Duodenal mucosa (tissue), 2 donors: Measurements from ENCODE around the gene GATA5.

Experiments
- H3K27ac ChIP-seq: one replicate; pipeline ENCODE4 v1.7.0; 2013; ENCODE audit warnings: low read depth, low read length
- H3K27me3 ChIP-seq, 2 donors: one replicate each; pipeline ENCODE4 v1.7.0; 2013; ENCODE audit warnings: low read length in 2 of 2, control low read depth in 1 of 2; ENCODE audit not compliant: insufficient read depth in 2 of 2, control insufficient read depth in 1 of 2
- H3K36me3 ChIP-seq, 2 donors: one replicate each; pipeline ENCODE4 v1.7.0; 2013; ENCODE audit warnings: low read length in 2 of 2, control low read depth in 1 of 2; ENCODE audit not compliant: insufficient read depth in 2 of 2, control insufficient read depth in 1 of 2
- H3K4me1 ChIP-seq, 2 donors: one replicate each; pipeline ENCODE4 v1.7.0; 2013; ENCODE audit warnings: low read length in 2 of 2, control low read depth in 1 of 2; ENCODE audit not compliant: insufficient read depth in 2 of 2, control insufficient read depth in 1 of 2
- H3K4me3 ChIP-seq, 2 donors: one replicate each; pipeline ENCODE4 v1.7.0; 2013; ENCODE audit warnings: low read length in 2 of 2, low read depth in 1 of 2
- H3K9ac ChIP-seq, 2 donors: one replicate each; pipeline ENCODE4 v1.7.0; 2013; ENCODE audit warnings: low read length in 2 of 2, low read depth in 1 of 2
- H3K9me3 ChIP-seq, 2 donors: one replicate each; pipeline ENCODE4 v1.7.0; 2013; ENCODE audit warnings: low read length in 2 of 2, control low read depth in 1 of 2; ENCODE audit not compliant: control insufficient read depth in 1 of 2

GATA5 gene

DNA sequence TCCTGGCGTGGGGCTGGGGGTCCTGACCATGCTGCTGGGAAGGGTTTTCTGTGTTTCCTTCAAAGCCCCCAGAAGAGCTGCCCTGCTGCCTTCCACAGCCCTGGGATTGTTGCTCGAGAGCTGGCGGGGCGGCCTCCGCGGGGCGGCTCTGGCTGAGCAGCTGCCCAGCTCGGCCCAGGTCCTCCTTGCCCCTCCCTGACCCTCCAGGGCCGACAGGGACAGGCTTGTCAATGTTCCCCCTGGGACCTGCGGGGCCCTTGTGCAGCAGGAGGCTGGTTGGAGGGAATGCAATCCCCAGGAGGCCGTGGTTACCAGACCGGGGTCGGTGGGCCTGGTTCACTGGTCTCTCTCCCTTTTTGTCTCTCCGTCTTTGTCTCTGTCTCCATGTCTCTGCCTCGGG lies 19.9 kb downstream of the GATA5 start:
- H3K4me1 ChIP-seq, result peaks cover 14 to 15% of the 10 kb centered on the region in 2 donors
- no peaks in the 10 kb centered on the region for H3K27me3 ChIP-seq
- H3K4me3 ChIP-seq, result no peak overlapping the region
- no peaks in the 10 kb centered on the region for H3K36me3 ChIP-seq
- no peak overlapping the region for H3K27ac ChIP-seq
- no peak overlapping the region for H3K9ac ChIP-seq
- no peaks in the 10 kb centered on the region for H3K9me3 ChIP-seq

GRCh38 chr20:62454904-62455636 lies 20.7 kb downstream of the GATA5 start:
- Histone ChIP-seq H3K9ac (no peak overlapping the region), H3K4me3 (no peak overlapping the region), H3K9me3 (no peaks in the 10 kb centered on the region), H3K36me3 (no peaks in the 10 kb centered on the region), H3K27me3 (no peaks in the 10 kb centered on the region), H3K4me1 (peaks cover 18% of the 10 kb centered on the region in 2 donors), H3K27ac (no peak overlapping the region)

DNA sequence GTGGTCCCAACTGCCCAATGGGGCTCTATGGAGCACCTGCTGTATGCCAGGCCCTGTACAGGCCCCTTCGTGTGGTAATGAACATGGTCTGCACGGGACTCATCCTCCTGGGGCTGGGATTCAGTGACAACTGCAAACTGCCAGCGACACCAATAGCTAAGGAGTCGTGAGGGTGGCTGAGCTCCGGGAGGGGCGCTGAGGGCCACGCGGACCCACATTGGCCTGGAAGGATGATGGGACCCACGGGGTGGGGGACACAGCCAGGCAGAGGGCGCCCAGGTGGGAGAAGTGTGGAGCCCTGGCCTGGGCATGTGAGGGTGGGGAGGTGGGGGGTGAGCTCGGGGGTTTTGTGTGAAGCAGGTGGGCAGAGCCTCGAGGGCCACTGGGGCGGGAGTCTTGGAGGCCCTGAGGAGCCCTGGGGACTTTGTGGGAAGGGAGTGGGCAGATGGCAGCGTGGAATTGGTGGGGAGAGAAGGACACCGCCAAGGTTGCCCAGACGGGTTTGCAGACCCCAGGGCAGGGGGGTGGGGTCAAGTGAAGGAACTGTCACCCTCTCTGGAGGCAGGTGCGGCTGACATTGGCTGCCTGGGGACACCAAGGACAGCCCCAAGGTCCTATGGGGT lies 22.5 kb downstream of the GATA5 start:
- Histone ChIP-seq H3K4me1 (peaks cover 18 to 23% of the 10 kb centered on the region in 2 donors), H3K27ac (no peak overlapping the region), H3K27me3 (no peaks in the 10 kb centered on the region)

DNA sequence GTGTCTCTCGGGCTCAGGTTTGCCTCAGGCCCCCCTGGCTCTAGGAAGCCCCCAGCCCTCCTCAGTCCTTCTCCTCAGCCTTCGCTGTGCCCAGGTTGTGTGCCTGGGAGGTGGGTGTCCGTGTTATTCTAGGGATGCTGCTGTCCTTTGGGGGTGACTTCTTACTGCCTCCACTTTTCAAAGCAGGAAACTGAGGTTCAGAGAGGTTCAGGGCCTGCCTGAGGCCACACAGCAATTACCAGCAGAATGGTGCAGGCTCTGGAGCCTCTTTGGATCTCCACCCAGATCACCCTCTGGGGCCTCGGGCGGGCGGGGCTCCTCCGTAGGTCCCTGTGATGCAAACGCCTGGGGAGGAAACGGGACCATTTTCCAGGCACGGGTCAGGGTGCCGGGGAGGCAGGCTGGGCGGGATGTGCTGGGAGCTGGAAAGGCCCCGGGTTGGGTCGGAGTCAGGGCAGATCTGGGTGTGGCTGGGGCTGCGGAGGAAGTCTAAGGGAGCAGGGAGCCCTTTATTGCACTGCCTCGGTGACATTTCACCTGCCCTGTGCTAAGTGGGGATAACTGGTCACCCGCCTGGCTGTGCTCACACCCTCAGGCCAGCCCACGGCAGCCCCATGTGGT lies 23.2 kb downstream of the GATA5 start:
- H3K27ac ChIP-seq, result no peak overlapping the region

More for the DNA sequence above, 22.5 kb downstream of the GATA5 start:
- no peaks in the 10 kb centered on the region for H3K36me3 ChIP-seq
- no peak overlapping the region for H3K4me3 ChIP-seq
- no peaks in the 10 kb centered on the region for H3K9me3 ChIP-seq
- no peak overlapping the region for H3K9ac ChIP-seq

DNA sequence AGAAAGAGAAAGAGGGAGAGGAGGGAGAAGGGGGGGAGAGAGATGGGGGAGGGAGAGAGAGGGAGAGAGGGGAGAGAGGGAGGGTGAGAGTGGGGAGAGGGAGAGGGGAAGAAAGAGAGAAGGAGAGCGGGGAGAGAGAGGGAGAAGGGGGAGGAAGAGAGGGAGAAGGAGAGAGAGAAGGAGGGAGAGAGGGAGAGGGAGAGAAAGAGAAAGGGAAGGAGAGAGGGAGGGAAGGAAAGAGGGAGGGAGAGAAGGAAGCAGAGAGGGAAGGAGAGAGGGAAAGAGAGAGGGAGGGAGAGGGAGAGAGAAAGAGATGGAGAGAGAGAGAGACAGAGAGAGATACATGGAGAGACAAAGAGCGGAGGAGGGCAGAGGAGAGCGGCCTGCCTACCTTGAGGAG lies 23.8 kb downstream of the GATA5 start:
- no peak overlapping the region for H3K9ac ChIP-seq
- H3K4me3 ChIP-seq, result no peak overlapping the region
- H3K27me3 ChIP-seq, result no peaks in the 10 kb centered on the region
- H3K27ac ChIP-seq, result no peak overlapping the region
- no peaks in the 10 kb centered on the region for H3K36me3 ChIP-seq
- no peaks in the 10 kb centered on the region for H3K9me3 ChIP-seq
- H3K4me1 ChIP-seq, result peaks cover 18 to 23% of the 10 kb centered on the region in 2 donors

More for the DNA sequence above, 23.2 kb downstream of the GATA5 start:
- Histone ChIP-seq H3K4me3 (no peak overlapping the region), H3K4me1 (peaks cover 18 to 23% of the 10 kb centered on the region in 2 donors), H3K9ac (no peak overlapping the region), H3K27me3 (no peaks in the 10 kb centered on the region), H3K36me3 (no peaks in the 10 kb centered on the region), H3K9me3 (no peaks in the 10 kb centered on the region)

DNA sequence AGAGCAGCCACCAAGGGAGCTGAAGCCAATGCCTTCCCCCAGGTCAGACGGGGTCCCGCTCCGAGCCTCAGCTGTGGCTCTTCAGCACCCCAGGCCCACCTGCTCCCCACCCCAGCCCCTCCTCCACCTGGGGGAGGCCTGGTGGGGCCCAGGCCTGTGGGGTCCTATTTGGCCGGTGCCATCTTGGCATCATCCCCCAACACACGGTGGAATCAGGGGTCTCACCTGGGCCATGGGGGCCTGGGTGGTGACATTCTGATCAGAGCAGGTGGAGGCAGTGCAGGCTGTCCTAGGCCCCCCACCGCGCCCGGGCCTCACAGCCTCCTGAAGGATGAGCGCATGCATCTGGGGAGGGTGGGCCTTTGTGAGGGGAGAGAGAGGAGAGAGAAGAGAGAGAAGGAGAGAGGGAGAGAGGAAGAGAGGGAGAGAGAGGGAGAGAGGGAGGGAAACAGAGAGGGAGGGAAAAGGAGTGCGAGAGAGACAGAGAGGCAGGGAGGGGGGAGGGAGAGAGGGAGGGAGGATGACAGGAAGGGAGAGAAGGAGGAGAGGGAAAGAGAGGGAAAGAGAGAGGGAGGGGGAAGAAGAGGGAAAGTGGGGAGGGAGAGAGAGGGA lies 24.5 kb downstream of the GATA5 start:
- Histone ChIP-seq H3K4me3 (no peak overlapping the region), H3K9me3 (no peaks in the 10 kb centered on the region), H3K9ac (no peak overlapping the region), H3K27ac (no peak overlapping the region), H3K36me3 (no peaks in the 10 kb centered on the region), H3K27me3 (no peaks in the 10 kb centered on the region), H3K4me1 (peaks cover 18 to 23% of the 10 kb centered on the region in 2 donors)

DNA sequence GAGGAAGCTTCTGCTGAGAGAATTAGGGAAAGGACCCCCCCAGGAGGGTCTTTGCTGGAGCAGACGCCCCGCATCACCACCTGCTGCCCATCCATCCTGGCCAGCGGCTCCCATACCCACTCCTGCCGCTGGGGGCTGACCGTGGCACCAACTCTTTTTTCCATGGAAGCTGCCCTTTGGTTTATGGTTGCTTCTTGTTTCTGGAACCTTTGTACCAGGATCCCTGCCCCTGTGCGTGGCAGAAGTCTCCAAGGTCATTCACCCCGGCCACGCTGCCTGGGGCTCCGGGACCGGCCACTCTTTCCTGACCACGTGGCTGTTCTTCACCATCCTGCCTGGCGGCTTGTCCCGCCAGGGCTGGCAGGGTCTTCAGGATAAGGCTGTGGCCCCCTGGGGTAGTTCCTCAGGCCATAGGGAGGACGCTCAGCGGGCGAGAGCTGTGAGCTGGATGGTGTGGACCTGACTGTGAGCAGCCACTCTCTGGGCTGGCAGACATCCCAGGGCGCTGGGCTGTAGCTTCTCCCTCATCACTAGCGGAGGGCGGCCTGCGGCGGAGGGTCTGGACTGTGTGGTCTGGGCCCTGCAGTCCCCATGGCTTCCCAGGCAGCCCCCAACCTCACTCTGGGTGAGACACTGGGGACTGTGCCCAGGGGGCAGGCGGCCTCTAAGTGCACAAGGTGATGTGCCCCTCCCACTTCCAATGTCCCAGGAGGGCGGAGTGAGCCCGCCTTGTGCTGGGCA lies 25.7 kb downstream of the GATA5 start:
- no peak overlapping the region for H3K27ac ChIP-seq
- no peaks in the 10 kb centered on the region for H3K36me3 ChIP-seq
- no peaks in the 10 kb centered on the region for H3K9me3 ChIP-seq
- H3K4me1 ChIP-seq, result peaks cover 18 to 23% of the 10 kb centered on the region in 2 donors
- H3K4me3 ChIP-seq, result no peak overlapping the region
- H3K27me3 ChIP-seq, result no peaks in the 10 kb centered on the region
- no peak overlapping the region for H3K9ac ChIP-seq

GRCh38 chr20:62448788-62449187 lies 27.0 kb downstream of the GATA5 start:
- no peaks in the 10 kb centered on the region for H3K27me3 ChIP-seq
- H3K4me1 ChIP-seq, result peaks cover 18 to 23% of the 10 kb centered on the region in 2 donors
- no peaks in the 10 kb centered on the region for H3K36me3 ChIP-seq
- no peaks in the 10 kb centered on the region for H3K9me3 ChIP-seq
- no peak overlapping the region for H3K9ac ChIP-seq
- no peak overlapping the region for H3K27ac ChIP-seq
- no peak overlapping the region for H3K4me3 ChIP-seq

GRCh38 chr20:62448038-62448437 lies 27.8 kb downstream of the GATA5 start:
- Histone ChIP-seq H3K9ac (no peak overlapping the region), H3K36me3 (no peaks in the 10 kb centered on the region), H3K4me3 (no peak overlapping the region), H3K27me3 (no peaks in the 10 kb centered on the region), H3K4me1 (peaks cover 18 to 21% of the 10 kb centered on the region in 2 donors), H3K27ac (no peak overlapping the region), H3K9me3 (no peaks in the 10 kb centered on the region)
